ENCODE results near the gene ITPKC.

- TF ChIP-seq CTCF (conservative IDR thresholded peaks at IDR 0.05 in 1 of 2, IDR thresholded peaks at IDR 0.05 in 1 of 2; ENCODE audit: extremely low read depth in 1 of 2, insufficient read depth in 1 of 2, low read depth in 1 of 2, low read length in 2 of 2) (no peak), EZH2 (IDR thresholded peaks at IDR 0.05; ENCODE audit: borderline replicate concordance, low read length) (no peak)
These were observed 20.3 kb downstream of the ITPKC start for GRCh38 chr19:40737102-40737644.

Data from mammary epithelial cell (primary cell).